BJ (cell line): Measurements from ENCODE around the gene CCDC174. TPM values are rescaled to one million over a fixed set of nuclear protein-coding genes. Genes with fewer than 3 reads are reported as not detected.

ENCODE experiments used
- CTCF ChIA-PET: fragments of 350-600 bp; formaldehyde crosslinking; extraction: SDS; loops from one replicate; lab custom pipeline; 2021; ENCODE audit warnings: antibody characterized with exemption, inconsistent platforms; lab: Yijun Ruan, JAX
- POLR2A ChIA-PET: fragments of 300-600 bp; sonication (Branson Sonifier 250); formaldehyde crosslinking; extraction: SDS; loops from one replicate; lab custom pipeline; 2021; ENCODE audit warnings: antibody characterized with exemption; lab: Charles Lee
- DNase-seq: peaks from one replicate; pipeline ENCODE4 v3.0.0-alpha.2; 2011; ENCODE audit warnings: low read depth
- H3K27me3 ChIP-seq: 2 replicates; pipeline ENCODE4 v1.6.0; 2011; ENCODE audit warnings: low read length; ENCODE audit not compliant: control insufficient read depth, insufficient read depth
- H3K36me3 ChIP-seq: 2 replicates; pipeline ENCODE4 v1.5.1; 2011; ENCODE audit warnings: low read length; ENCODE audit not compliant: control insufficient read depth, insufficient read depth
- H3K4me3 ChIP-seq: 2 replicates; pipeline ENCODE4 v1.5.1; 2011; ENCODE audit warnings: low read depth, mild to moderate bottlenecking, control low read depth, low read length
- CTCF ChIP-seq: IDR thresholded peaks from 2 replicates; pipeline ENCODE4 v1.5.1; 2011; ENCODE audit warnings: low read depth, mild to moderate bottlenecking, control low read depth, inconsistent platforms, low read length, moderate library complexity; ENCODE audit not compliant: insufficient read depth
- polyA plus RNA-seq: library from polyadenylated mRNA; depleted of rRNA; stranded (reverse); fragments of >200 nt; gene quantifications from 2 replicates; pipeline ENCODE4 v1.2.3, GENCODE V29; 2011

The CCDC174 gene
- polyA plus RNA-seq, 1 experiment = 9.3 TPM

GRCh38 chr3:14636496-14637087, 15.0 kb upstream of the CCDC174 start:
- Histone ChIP-seq H3K4me3 (no peak overlapping the region), H3K27me3 (0 out of 2 replicates have a peak, but pooled peaks cover 1% of the 10 kb centered on the region), H3K36me3 (no peaks in the 10 kb centered on the region)
- CTCF ChIA-PET = interaction anchor here (0.8 to 1.5 kb wide), 2 partner anchors 285 to 433 kb away, joined by 3 to 6 read pairs; no protein-coding TSS in a partner anchor
- DNase-seq = no peak
- POLR2A ChIA-PET = no interaction called here
- TF ChIP-seq CTCF = no peak

- H3K4me3 ChIP-seq = no peak overlapping the region
- H3K27me3 ChIP-seq = peaks cover 8% of the 10 kb centered on the region
- H3K36me3 ChIP-seq = no peaks in the 10 kb centered on the region
- ChIA-PET CTCF (no interaction called here), POLR2A (no interaction called here)
- no peak for DNase-seq
- TF ChIP-seq CTCF = no peak
Observed at GRCh38 chr3:14640157-14640562, 11.4 kb upstream of the CCDC174 start.

GRCh38 chr3:14640734-14641133, 10.8 kb upstream of the CCDC174 start:
- CTCF ChIA-PET = interaction anchor here (0.8 to 1.0 kb wide), 2 partner anchors 12 to 33 kb away, joined by 3 read pairs; no protein-coding TSS in a partner anchor
- Histone ChIP-seq H3K4me3 (no peak overlapping the region), H3K27me3 (peaks cover 8% of the 10 kb centered on the region), H3K36me3 (no peaks in the 10 kb centered on the region)
- DNase-seq = no peak
- TF ChIP-seq CTCF = no peak
- POLR2A ChIA-PET = no interaction called here

GRCh38 chr3:14641346-14641745, 10.2 kb upstream of the CCDC174 start:
- Histone ChIP-seq H3K36me3 (no peaks in the 10 kb centered on the region), H3K4me3 (no peak overlapping the region), H3K27me3 (peaks cover 8% of the 10 kb centered on the region)
- no peak for TF ChIP-seq CTCF
- DNase-seq = no peak
- ChIA-PET CTCF (interaction anchor here (0.6 to 1.0 kb wide), 3 partner anchors 12 to 158 kb away, joined by 3 to 4 read pairs (median 3); no protein-coding TSS in a partner anchor), POLR2A (no interaction called here)

GRCh38 chr3:14645453-14645852, 6.1 kb upstream of the CCDC174 start:
- TF ChIP-seq CTCF = no peak

More at GRCh38 chr3:14645453-14645852, 6.1 kb upstream of the CCDC174 start:
- DNase-seq = no peak
- ChIA-PET CTCF (no interaction called here), POLR2A (no interaction called here)
- no peaks in the 10 kb centered on the region for H3K36me3 ChIP-seq
- no peak overlapping the region for H3K4me3 ChIP-seq
- peaks cover 8% of the 10 kb centered on the region for H3K27me3 ChIP-seq
